ENCODE data around the gene FNDC8. TPM values are rescaled to one million over a fixed set of nuclear protein-coding genes. Genes with fewer than 3 reads are reported as not detected.

The FNDC8 gene
- total and polyA plus RNA-seq, 12 donors, result not detected

GRCh38 chr17:35129973-35130351 lies 8.5 kb downstream of the FNDC8 start:
- WGBS, 2 donors, result 96 to 99% methylated on average over 5 of the region's 5 CpGs
- no peak for TF ChIP-seq CTCF (IDR thresholded peaks at IDR 0.05)
- H3K4me3 ChIP-seq, result no peak overlapping the region
- ATAC-seq (no peak), DNase-seq (no peak)
- peaks cover 0 to 45% (median 22%) of the 10 kb centered on the region in 9 donors for H3K36me3 ChIP-seq
- no peaks in the 10 kb centered on the region for H3K9me3 ChIP-seq
- H3K27ac ChIP-seq, result no peak overlapping the region
- H3K4me1 ChIP-seq, result peaks cover 0 to 16% (median 4%) of the 10 kb centered on the region in 9 donors
- no peaks in the 10 kb centered on the region for H3K27me3 ChIP-seq
- intact Hi-C loops (cut with DNase I), result loop anchor here in 4 of 10 donors (10.0 kb wide), 3 partner anchors 135 to 705 kb away; no protein-coding TSS in a partner anchor

- intact Hi-C loops (cut with DNase I), result no loop called here
- Histone ChIP-seq H3K4me1 (peaks cover 0 to 16% (median 4%) of the 10 kb centered on the region in 9 donors), H3K9me3 (no peaks in the 10 kb centered on the region), H3K27me3 (no peaks in the 10 kb centered on the region), H3K4me3 (no peak overlapping the region), H3K36me3 (peaks cover 0 to 49% (median 27%) of the 10 kb centered on the region in 9 donors), H3K27ac (no peak overlapping the region)
- no peak for DNase-seq
- WGBS, 2 donors, result 95 to 100% methylated on average over 3 of the region's 3 CpGs
- no peak for TF ChIP-seq CTCF (IDR thresholded peaks at IDR 0.05)
- ATAC-seq, result no peak
These were observed 9.0 kb downstream of the FNDC8 start for GRCh38 chr17:35130392-35130791.

- H3K4me3 ChIP-seq, result no peak overlapping the region
- 85 to 90% methylated on average over 10 of the region's 10 CpGs for WGBS, 2 donors
- H3K36me3 ChIP-seq, result peaks cover 0 to 66% (median 44%) of the 10 kb centered on the region in 9 donors
- DNase-seq (no peak), ATAC-seq (no peak)
- H3K27ac ChIP-seq, result no peak overlapping the region
- no peaks in the 10 kb centered on the region for H3K9me3 ChIP-seq
- no peak for TF ChIP-seq CTCF (IDR thresholded peaks at IDR 0.05)
- H3K27me3 ChIP-seq, result no peaks in the 10 kb centered on the region
- intact Hi-C loops (cut with DNase I), result no loop called here
- peaks cover 0 to 16% (median 4%) of the 10 kb centered on the region in 9 donors for H3K4me1 ChIP-seq
These were observed 10.7 kb downstream of the FNDC8 start for GRCh38 chr17:35132099-35132498.

GRCh38 chr17:35132816-35133550 lies 11.6 kb downstream of the FNDC8 start:
- no peaks in the 10 kb centered on the region for H3K27me3 ChIP-seq
- DNase-seq (no peak), ATAC-seq (no peak)
- H3K4me3 ChIP-seq, result no peak overlapping the region
- peaks cover 0 to 75% (median 46%) of the 10 kb centered on the region in 9 donors for H3K36me3 ChIP-seq
- no peak for TF ChIP-seq CTCF (IDR thresholded peaks at IDR 0.05)
- 89 to 93% methylated on average over 22 of the region's 22 CpGs for WGBS, 2 donors
- no peak overlapping the region for H3K27ac ChIP-seq
- intact Hi-C loops (cut with DNase I), result no loop called here
- H3K9me3 ChIP-seq, result no peaks in the 10 kb centered on the region
- H3K4me1 ChIP-seq, result peaks cover 0 to 12% (median 4%) of the 10 kb centered on the region in 9 donors

All from heart right ventricle (tissue), 16 donors.